ENCODE measurements around the gene TDG.

DNA sequence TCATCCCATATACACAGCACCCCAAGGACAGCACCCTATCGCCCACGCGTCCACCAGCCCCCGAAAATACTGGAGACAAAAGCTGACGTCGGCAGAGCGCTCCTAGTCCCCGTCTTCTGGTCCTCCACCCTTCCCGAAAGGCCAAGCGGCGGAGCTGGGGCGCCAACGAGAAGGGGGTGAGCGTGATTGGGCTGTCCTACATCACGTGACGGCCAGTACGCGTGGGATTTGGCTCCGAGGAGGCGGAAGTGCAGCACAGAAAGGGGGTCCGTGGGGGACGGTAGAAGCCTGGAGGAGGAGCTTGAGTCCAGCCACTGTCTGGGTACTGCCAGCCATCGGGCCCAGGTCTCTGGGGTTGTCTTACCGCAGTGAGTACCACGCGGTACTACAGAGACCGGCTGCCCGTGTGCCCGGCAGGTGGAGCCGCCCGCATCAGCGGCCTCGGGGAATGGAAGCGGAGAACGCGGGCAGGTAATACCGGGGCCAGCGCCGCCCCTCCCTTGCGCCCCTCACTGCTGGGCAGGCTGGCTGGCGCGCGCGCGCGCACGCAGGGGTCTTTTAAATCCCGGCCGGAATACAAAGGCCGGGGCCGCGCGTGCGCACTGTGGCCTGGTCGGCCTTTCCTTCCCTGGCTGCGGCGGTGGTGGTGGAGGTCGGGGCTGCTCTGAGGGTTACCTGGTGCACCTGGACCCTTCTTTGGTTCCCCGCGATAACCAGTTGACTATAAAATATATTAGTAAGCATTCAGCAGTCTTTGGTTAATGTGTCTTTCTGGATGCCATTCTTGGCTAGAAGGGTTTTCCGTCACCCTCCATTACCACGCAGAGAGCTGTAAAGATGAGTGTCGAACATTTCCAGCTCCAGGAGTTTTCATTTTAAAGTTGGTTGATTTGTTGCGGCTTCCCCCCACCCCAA lies at the start of gene TDG:
- TF ChIP-seq EZH2 (IDR thresholded peaks at IDR 0.05; ENCODE audit: insufficient read depth, poor library complexity, severe bottlenecking) (no peak), EZH2phosphoT487 (IDR thresholded peaks at IDR 0.05; ENCODE audit: insufficient read depth, low read depth) (no peak)
